Germinal center (tissue), 1 donor: ENCODE measurements around the gene EVX1.

Source experiments
- DNase-seq: peaks from one replicate; pipeline ENCODE4 v3.0.0; 2012; ENCODE audit warnings: mixed read lengths, low spot score

The EVX1 gene

DNA sequence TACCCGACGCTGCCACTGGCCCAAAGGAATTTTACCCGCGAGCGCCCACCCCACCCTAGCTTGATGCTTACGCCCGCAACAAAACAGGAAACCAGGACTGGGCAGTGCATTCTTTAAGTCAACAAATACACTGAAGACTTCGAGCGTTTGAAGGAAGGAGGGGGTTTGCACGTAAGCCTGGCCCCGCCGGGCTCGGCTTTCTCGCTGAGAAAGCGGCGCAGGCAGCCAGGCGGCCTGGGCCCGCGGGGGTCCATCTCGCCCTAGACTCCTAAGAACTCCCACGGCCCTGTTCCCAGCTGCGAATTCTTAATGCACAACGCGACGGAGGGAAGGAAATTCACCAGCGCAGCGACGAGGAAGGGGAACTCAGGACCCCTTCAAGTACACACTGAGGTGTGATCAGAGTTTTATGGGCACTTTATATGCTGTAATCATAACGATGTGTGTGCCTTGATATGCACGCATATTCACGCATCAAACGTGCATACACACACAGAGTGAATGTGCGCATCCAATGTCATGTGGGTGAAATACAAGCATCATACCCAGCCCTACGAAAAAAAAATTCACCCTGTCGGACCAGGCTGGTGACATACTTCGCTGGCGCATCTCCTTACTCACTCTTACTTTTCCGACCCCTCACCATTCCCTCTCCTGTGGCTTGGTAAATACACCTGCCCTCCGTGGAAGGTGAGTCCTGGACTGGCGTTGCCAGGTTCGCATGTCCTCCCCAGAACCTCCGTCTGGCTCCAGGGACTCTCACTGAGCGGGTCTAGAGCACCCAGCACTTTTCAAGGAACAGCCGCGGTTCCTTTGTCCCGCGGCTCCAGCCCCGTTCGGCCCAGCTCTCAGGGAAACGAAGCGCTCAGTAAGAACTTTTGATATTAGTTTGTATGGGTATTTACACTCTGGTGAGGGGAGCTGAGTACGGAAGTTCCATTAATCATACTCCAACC, 37.0 kb upstream of the EVX1 start:
- no peak for DNase-seq

DNA sequence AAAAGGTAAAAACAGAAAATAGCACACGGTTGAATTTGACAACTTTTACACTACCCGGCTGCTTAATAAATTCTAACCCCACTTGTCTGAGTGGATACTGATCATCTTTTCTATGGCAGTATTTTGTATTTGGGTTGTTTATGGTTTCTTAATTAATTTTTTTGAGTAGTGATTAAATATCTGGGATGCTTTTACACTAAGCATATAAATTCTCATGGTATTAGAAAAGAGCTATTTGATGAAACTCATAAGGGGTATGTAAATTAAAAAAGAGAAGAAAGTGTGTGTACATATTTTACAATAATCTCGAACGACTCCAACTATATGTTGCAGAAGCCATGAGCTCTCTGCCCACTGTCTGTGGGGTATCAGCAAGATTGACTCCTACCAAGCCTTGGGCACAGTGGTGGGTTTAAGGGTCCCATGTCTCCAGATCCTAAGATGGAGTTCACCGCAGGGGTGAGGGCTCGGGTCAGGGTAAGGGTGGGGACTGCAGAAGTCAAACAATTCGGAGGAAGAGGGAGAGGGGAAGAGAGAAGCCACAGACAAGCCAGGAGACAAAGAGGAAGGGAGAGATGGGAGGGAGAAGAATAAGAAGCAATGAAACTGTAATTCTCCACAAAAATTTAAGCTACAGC, 35.1 kb upstream of the EVX1 start:
- DNase-seq: no peak

DNA sequence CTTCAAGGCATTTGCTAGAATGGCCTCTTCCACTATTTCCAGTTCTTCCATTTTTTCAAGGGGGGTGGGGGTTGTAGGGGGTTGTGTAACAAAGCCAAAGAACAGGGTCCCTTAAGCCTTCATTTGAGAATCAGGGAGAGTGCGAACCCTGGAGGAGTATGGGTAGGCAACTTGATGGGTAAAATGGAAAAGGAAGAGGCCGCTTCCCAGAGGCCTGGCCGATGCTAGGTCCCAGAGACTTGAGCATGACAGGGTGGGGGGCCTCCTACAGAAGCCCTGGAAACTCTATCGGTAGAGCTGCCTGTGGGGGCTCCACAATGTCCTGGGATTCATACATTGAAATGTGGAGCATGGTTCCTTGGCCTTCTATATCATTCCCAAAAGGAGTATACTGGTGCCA, 33.6 kb upstream of the EVX1 start:
- no peak for DNase-seq

DNA sequence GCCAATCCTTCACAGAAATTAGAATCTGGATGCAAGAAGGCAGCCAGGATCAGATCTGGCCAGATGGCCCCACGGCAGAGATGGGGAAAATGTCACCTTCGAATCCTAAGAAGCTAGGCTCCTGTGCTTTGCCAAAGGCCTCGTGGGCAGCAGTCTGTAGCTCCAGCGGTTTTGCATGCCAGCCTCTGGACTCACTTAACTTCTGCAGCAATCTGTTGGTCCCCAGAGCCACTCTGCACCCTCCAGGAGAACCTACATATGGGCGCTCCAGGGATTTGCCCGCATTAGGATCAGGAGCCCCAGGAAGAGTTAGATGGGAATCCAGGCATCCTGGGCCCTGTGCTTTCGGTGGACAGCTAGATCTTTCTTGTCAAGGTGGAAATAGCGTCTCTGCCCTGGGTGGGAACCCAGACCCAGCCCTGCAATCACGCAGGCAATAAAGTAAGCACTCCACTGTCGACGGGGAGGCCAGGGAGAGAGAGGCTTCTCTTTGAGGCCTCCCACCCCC, 32.6 kb upstream of the EVX1 start:
- DNase-seq: no peak

DNA sequence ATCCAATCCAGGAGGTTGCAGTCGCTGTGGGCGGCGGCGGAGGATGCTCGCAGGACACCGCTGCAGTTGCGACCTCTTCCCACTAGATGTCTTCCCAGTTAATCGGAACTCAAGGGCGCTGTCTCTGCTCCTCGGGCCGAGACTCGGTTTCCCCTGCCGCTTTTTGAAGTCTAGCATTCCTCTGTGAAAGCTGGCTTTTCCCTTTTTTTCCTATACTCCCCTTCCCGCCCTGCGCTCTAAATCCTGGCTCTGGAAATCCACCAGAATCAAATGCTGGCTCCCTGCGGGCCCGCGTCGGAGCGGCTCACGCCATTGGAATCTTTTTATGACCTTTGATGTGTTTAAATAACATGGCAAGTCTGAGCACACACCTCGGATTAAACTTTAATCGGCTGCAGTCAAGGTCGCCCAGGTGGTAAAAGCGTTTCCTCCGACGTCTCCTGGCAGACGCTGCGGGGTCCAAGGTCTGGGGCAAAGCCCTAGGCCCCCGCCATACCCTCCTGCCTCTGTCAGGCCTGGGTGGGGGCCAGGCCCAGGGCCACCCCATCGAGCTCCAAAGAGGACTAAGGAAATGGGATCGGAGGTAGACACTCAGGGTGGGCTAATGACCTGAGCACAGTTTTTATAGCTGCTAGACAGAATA, 32.0 kb upstream of the EVX1 start:
- peak; percentile 59 for DNase-seq

DNA sequence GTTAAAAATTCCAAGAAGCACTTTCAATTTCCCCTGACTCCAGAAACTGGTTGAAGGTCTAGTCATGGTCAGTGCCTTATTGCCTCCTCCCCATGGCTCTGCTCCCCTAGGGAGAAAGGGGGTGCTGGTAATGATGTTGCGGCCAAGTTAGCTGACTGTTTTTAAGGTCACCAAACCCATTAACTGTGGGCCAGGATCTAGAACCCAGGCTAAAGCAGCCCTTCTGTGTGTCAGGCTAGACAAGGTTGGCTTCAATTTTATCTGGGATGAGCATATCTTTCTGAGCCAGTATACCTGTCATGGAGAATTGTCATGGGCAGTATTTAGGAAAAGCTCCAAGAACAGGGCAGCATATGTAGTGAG, 31.5 kb upstream of the EVX1 start:
- no peak for DNase-seq

DNA sequence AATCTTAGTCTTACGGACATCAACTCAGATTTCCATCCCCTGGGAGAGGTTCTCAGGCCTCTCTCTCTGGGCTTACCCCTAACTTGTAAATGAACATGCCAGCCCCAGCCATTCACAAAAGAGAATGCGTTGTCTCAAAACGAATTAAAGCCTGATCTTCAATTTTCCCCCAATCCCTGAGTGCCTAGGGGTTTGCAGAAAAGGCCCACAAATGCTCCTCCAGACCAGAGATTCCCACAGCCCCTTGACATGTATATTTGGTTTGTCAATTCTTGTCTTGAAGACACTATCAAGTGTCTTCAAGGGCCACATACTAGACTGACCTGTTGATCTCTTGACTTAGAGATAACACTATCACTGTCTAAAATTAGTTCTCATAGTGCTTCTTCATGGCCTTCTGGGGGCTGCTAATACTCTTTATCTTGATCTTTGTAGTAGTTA, 30.8 kb upstream of the EVX1 start:
- no peak for DNase-seq

DNA sequence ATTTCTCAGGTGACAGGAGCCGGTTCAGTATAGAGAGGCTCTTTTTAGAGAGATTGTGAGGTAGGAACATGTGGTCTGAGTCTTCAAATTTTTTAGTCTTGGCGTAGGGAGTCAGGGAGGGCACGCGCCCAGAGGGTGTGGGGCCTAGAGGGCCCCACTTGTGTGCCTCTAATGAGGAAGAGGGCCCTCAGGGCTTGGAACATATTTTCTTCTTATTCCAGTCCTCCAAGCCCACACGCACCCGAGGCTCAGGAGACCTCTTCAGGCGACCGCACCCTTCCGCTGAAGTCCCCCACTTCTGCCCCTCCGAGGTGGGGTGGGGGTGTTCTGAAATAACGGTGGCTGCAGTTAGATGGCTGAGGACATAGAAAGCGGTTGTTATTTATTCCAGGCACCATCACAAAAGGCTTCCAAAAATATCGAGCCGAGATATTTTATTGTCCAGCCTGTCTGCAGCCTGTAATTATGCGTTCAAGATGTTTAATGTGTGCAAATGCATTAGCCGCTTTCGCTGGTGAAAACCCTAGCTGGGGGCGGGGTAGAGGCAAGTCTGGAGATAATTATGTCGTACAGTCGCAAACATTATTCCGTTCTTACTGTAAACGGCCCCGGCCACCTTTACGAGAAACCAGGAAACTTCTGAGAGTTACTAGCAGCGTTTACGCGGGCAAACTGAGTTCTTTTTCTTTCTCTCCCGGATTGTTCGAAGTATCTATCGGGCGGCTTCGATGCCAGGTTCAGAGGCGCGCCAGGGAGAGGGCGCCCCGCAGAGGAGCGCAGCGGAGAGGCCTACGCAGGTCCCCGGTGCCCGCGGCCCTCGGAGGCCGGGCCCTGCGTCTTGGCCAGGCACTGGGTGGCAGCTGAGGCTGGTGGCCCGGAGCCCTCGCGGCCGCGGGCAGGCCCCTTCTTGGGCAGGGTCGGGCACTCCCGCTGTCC, 29.8 kb upstream of the EVX1 start:
- no peak for DNase-seq

DNA sequence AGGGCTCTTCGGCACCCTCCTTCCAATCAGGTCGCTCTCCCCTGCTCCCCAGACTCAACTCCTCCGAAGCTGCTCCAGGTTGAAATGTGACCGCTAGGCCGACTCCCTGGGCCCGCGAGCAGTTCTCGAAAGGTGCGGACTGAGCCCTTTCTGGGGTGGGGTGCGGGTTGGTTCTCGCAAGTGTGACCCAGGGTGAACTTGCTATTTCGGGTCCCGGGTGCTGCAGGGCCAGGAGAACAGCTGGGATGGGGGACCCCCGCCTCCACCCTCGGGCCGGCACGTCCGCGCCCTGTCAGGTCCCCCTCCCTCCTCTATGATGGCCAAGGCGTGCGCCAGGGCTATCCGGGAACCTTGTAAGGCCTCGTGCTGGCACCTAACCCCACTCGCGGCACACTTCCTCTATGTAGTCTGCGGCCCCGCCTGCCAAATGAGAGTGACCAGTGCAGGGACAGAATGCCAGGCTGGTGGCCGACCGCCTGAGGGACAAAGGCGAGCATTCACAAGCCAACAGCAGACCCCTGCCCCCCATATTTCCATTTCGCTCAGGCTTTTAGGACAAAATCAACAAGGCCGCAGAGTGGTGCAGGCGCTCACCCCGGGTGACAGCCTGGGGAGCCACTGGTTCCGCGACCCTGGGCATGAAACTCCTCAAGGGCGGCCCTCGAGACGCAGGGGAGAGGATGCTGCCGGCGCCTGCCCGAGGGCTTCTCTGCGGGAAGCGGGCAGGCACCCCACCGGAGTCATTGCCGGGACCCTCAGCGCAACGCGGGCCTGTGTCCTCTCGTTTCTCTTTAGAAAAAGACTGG, 29.0 kb upstream of the EVX1 start:
- no peak for DNase-seq

DNA sequence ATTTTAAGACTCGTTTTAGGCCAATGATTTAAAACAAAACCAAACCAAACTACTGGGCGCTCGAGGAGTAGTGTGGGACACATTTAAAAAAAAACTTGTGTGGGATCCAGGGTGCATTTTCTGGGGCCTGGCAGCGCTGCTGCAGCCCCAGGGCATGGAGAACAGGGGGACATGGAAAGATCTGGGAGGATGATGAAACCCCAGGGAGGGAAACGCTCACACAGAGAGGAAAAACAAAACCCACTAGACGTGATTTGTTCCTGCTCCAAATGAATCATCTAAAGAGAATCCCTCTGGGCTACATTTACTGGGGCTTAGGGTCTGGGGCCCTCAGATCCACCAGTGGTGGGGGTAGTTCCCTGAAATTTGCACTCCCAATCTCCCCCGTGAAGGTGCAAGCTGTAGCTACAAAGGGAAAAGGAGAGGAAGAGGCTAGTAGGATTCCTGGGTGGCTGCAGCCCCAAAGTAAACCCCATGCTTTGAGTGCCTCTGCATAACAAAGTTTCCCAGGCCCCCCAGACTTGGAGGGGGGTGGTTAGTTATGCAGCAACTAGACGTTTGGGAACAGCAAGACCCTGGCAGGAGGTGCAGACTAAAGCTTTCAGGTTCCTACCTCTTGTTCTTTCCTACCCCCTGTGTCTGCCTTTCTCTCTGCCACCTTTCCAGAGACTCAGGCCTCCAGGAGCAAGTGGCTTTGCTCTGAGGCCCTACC, 28.2 kb upstream of the EVX1 start:
- DNase-seq: no peak

DNA sequence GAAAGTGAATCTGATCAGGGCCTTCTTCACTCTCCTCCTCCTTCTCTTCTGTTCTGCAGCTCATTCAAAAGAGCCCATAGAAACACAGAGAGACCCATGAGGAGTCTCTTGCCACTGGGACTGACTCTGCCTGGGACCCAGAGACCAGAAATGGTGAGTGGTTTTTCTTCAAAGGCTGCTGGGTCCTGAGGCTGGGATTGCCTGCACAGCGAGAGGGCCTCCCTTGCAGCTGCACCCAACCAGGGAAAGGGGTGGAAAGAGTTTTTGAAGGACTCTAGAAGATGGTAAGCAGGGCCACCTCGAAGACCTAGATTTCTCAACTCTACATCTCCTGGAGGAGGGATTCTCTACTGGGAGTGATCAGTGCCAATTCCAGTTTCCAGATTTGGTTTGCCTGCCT, 27.2 kb upstream of the EVX1 start:
- DNase-seq: no peak

DNA sequence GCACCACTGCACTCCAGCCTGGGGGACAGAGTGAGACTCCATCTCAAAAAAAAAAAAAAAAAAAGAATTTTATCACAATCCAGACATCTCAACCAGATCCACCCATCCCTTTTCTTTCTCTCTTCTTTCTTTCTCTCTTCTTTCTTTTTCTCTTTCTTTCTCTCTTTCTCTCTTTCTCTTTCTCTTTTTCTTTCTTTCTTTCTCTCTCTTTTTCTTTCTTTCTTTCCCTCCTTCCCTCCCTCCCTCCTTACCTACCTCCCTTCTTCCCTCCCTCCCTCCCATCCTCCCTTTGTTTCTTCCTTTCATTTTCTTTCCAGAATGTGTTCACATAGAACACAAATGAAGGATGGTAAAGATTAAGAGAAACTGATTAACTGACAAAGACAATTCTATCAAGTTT, 24.7 kb upstream of the EVX1 start:
- no peak for DNase-seq

DNA sequence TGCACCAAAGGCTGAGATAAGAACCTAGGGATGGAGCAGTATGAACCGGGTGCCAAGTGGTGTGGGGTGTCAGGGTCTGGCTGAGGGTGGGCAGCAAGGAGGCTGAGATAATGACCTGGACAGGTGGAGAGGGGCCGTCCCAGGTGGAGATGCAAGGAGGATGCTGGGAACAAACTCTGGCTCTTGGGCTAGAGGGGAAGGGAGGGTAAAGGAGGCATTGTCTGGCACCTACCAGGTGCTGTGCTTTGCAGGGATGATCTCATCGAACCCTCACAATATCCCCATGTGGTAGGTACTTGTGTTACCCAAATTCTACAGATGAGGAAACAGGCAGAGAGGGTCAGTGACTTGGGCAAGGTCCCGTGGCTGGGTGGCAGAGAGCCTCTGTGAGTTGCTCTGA, 22.8 kb upstream of the EVX1 start:
- DNase-seq: no peak

DNA sequence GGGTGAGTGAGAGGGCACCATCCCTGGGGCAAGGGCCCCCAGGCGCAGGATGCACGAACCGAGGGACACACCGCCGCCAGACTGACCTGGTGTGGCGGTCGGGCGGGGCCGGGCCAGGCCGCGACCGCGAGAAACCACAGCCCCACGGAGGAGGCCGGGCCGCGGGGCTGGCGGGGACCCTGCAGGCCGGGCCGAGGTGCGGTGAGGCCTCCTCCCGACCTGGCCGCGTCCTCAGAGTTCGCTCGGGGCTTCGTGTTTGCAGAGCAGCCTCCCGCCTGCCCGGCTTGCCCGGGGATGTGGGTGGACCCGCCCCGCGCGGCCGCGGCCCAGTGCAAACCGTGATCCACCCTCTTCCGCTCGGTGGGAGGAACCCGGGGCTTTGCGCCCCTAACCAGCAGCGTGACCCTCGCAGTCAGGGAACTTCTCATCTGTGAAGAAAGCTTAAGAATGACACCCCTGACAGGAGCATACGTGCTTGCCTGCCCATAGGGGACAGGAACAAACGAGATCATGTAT, 22.1 kb upstream of the EVX1 start:
- no peak for DNase-seq

DNA sequence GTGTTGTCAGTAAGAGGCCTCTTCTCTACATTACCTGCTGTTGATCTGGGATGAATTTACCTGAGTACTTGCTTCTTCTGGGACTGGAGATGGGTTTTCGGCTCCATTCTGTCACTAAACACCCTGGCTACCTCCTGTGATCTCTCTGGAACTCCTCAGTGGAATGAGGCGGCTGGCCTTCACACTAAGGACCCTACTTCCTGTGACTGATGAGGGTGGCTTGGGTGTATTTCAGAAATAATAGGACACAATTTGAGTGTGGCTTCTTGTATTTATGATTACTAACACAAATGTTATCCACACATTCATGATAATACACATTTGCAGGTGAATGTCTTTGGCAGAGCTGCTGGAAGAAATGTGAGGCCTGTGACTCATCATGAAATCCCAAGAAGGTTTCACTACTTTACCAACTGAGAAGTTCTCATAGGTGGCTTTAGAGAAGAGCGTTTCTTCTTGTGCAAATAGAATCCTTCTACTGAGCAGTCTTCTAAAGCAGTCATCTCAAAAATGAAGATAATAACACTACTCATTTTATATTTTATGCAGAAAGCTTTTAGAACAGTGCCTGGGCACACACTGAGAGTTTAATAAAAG, 21.3 kb upstream of the EVX1 start:
- DNase-seq: no peak

DNA sequence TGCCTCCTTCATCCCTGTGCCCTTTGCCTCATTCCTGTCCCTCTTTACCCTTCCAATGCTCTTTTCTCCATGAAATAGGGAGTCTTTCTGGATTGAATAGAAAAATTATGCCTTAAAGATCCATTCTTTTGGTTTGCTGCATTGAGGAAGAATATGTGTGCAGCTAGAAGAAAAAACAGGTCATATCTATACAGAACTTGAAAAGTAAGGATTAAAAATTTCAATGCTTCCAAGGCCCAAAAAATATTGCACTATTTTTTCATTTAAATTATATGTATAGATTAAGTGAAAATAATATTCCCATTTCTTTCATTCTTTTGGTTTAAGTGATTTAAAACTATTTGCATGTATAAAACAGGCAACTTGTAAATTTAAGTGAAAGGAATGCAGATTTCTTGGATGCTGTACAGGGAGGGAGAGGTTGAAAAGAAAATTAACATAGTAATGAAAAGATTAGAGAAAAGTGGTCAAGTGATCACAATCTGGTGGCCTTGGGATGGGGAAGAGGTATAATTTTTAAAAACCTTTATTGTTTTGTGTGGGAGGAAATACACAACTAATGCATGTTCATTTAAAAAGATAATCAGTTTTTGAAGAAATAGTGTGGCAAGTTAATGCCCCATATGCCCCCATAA, 18.5 kb upstream of the EVX1 start:
- DNase-seq: no peak

DNA sequence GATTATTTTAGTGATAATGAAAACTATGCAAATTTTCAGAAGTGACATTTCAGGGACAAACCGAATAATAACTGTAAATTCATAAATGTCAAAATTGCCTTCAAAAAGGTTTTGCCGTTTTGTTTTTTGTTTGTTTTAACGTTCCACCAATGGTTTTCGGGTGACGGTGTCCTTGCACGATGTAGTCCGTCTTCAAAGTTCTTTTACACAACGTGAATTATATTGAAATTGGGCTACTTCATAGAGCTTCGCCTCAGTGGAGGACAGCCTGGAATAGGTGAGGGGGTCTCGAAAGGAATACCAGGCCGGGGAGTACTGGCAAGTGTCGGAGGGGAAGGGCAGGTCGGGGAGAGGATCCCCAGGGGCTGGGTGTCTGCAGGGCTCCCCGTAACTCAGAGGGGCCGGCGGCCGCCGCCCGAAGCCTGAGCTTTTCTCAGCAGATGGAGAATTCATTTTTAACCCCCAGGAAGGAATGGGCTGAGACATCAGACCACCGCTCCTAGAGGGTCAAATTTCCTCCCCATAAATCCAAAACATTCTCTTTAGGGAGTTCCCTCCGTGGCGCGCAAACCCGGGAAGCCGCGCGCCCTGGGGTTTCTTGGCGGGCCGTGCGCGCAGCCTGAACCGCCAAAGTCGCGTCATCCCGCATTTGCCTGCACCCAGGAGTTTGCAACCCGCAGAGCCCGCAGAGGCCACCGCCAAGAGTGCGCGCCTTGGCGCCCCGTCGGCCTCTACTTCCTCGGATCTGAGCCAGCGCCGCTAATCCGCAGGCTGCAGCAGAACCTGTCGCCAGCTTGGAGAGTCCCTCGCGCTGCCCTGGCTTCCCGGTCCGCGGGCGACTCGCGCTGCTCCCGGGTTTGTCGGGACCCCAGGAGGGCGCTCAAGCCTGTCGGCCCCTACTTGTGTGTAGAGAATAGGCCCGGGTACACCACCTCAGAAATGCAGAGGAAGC, 17.3 kb upstream of the EVX1 start:
- no peak for DNase-seq

DNA sequence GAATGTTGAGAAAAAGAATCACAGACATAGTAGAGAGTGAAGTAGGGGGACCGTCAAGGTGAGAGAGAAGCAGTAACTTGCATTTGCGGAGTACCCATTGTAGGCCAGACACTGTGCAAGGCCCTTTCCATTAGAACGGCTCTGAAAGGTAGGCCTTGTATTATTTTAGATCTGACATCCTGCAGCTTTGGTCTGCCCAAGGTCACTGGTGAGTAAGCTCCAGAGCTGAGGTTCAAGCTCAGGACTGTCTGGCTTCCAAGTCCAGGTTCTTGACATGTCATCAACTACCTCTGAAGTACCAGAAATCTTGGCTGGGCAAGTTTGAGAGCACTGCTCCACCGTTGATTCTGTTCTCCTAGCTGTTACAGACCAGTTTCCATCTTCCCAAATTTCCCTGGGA, 13.2 kb upstream of the EVX1 start:
- no peak for DNase-seq
